Gastrocnemius medialis (tissue), 4 donors: ENCODE data around the gene ADGRD1. TPM values are rescaled to one million over a fixed set of nuclear protein-coding genes. Genes with fewer than 3 reads are reported as not detected.

Experiments
- ATAC-seq, 2 donors: fragments of 150-250 bp; one replicate each; pipeline ENCODE4 v1.9.1; 2016
- DNase-seq, 2 donors: peaks; one replicate each; pipeline ENCODE4 v3.0.0-alpha.2; 2019
- H3K27ac ChIP-seq, 4 donors: fragments of 200-600 bp; sonication (generic); 1 replicate in 1 of 4; 2 replicates in 3 of 4; pipeline ENCODE4 v1.5.1; 2016 to 2018; ENCODE audit warnings: mild to moderate bottlenecking in 2 of 4, moderate library complexity in 1 of 4
- H3K27me3 ChIP-seq, 3 donors: fragments of 200-600 bp; sonication (generic) in 2 of 3; 1 replicate in 1 of 3; 2 replicates in 2 of 3; pipeline versions ENCODE4 v1.5.1 to v1.6.0; 2016 to 2019; ENCODE audit warnings: mild to moderate bottlenecking in 1 of 3, moderate library complexity in 1 of 3
- H3K36me3 ChIP-seq, 2 donors: fragments of 200-600 bp; sonication (generic) in 1 of 2; one replicate each; pipeline ENCODE4 v1.5.1; 2017 to 2018
- H3K4me1 ChIP-seq, 2 donors: fragments of 200-600 bp; sonication (generic) in 1 of 2; one replicate each; pipeline ENCODE4 v1.5.1; 2016 to 2017; ENCODE audit warnings: mild to moderate bottlenecking in 2 of 2
- H3K4me3 ChIP-seq, 4 donors: fragments of 200-600 bp; sonication (generic) in 3 of 4; 1 replicate in 1 of 4; 2 replicates in 3 of 4; pipeline ENCODE4 v1.5.1; 2016 to 2019; ENCODE audit warnings: mild to moderate bottlenecking in 2 of 4
- H3K9me3 ChIP-seq, 3 donors: fragments of 200-600 bp; sonication (generic) in 2 of 3; 1 replicate in 1 of 3; 2 replicates in 2 of 3; pipeline ENCODE4 v1.5.1; 2016 to 2019
- CTCF ChIP-seq, 5 experiments: fragments of 450-650 bp in 3 of 5; fragments of 200-600 bp in 2 of 5; sonication (generic) in 2 of 5; IDR thresholded peaks in 4 of 5; conservative IDR thresholded peaks in 1 of 5; 1 replicate in 4 of 5; 2 replicates in 1 of 5; pipeline ENCODE4 v1.5.1; 2016 to 2019; ENCODE audit warnings: antibody characterized with exemption in 5 of 5, mild to moderate bottlenecking in 3 of 5, moderate library complexity in 3 of 5
- POLR2A ChIP-seq, 2 donors: fragments of 450-650 bp; IDR thresholded peaks; one replicate each; pipeline ENCODE4 v1.6.1; 2017; ENCODE audit warnings: antibody characterized with exemption in 2 of 2, mild to moderate bottlenecking in 2 of 2, moderate library complexity in 2 of 2
- in situ Hi-C, 4 donors: fragments of 200-750 bp; cut with MboI; loops; one replicate each; pipeline versions ENCODE4 v1.15.0 to v1.8.0; 2017; ENCODE audit warnings: low sequenced_read_pairs in 4 of 4
- intact Hi-C: fragments of 100-400 bp; cut with DNase I; formaldehyde crosslinking; loops from one replicate; pipeline ENCODE4 v1.15.1; 2023; ENCODE audit warnings: low total_unique reads
- total RNA-seq, 4 donors: library from RNA; depleted of rRNA; stranded (reverse); fragments of >200 nt; gene quantifications; one replicate each; pipeline versions ENCODE4 v1.1.0 to v1.2.3, GENCODE V29; 2016

The ADGRD1 gene
- total RNA-seq, 4 donors from 2014 or later: 5.3 to 9.6 (median 8.2) TPM

- TF ChIP-seq CTCF (IDR thresholded peaks at IDR 0.05 in 4 of 5, conservative IDR thresholded peaks at IDR 0.05 in 1 of 5) (no peak), POLR2A (IDR thresholded peaks at IDR 0.05) (no peak)
- in situ Hi-C loops: no loop called here
Measured at GRCh38 chr12:131041968-131042833, 88.5 kb downstream of the ADGRD1 start.

GRCh38 chr12:131042834-131043245 is 89.1 kb downstream of the ADGRD1 start:
- no peaks in the 10 kb centered on the region for H3K9me3 ChIP-seq
- H3K27me3 ChIP-seq: no peaks in the 10 kb centered on the region
- ATAC-seq (no peak), DNase-seq (no peak)
- peaks cover 1 to 3% of the 10 kb centered on the region in 2 donors for H3K4me1 ChIP-seq
- intact Hi-C loops: no loop called here
- H3K27ac ChIP-seq: no peak overlapping the region
- in situ Hi-C loops: no loop called here
- TF ChIP-seq CTCF (IDR thresholded peaks at IDR 0.05 in 4 of 5, conservative IDR thresholded peaks at IDR 0.05 in 1 of 5): no peak
- no peak for TF ChIP-seq POLR2A (IDR thresholded peaks at IDR 0.05)
- H3K4me3 ChIP-seq: no peak overlapping the region
- H3K36me3 ChIP-seq: no peaks in the 10 kb centered on the region

More at GRCh38 chr12:131041968-131042833, 88.5 kb downstream of the ADGRD1 start:
- H3K4me1 ChIP-seq: no peaks in the 10 kb centered on the region
- no peaks in the 10 kb centered on the region for H3K36me3 ChIP-seq
- H3K27me3 ChIP-seq: no peaks in the 10 kb centered on the region
- no peak for ATAC-seq
- H3K4me3 ChIP-seq: no peak overlapping the region
- no peak overlapping the region for H3K27ac ChIP-seq
- H3K9me3 ChIP-seq: no peaks in the 10 kb centered on the region
- intact Hi-C loops: no loop called here
- no peak for DNase-seq

GRCh38 chr12:131043401-131043871 is 89.7 kb downstream of the ADGRD1 start:
- no peak for ATAC-seq

GRCh38 chr12:131044136-131044535 is 90.4 kb downstream of the ADGRD1 start:
- H3K4me3 ChIP-seq: no peak overlapping the region
- no peaks in the 10 kb centered on the region for H3K9me3 ChIP-seq
- ATAC-seq: no peak
- no peaks in the 10 kb centered on the region for H3K27me3 ChIP-seq
- no peak for TF ChIP-seq POLR2A (IDR thresholded peaks at IDR 0.05)
- TF ChIP-seq CTCF (IDR thresholded peaks at IDR 0.05 in 4 of 5, conservative IDR thresholded peaks at IDR 0.05 in 1 of 5): no peak
- no peaks in the 10 kb centered on the region for H3K36me3 ChIP-seq
- in situ Hi-C loops: no loop called here
- H3K27ac ChIP-seq: no peak overlapping the region
- DNase-seq: no peak
- intact Hi-C loops: no loop called here
- H3K4me1 ChIP-seq: peaks cover 3 to 5% of the 10 kb centered on the region in 2 donors

More at GRCh38 chr12:131043401-131043871, 89.7 kb downstream of the ADGRD1 start:
- DNase-seq: no peak
- Histone ChIP-seq H3K9me3 (no peaks in the 10 kb centered on the region), H3K27ac (no peak overlapping the region), H3K27me3 (no peaks in the 10 kb centered on the region), H3K4me1 (peaks cover 3 to 5% of the 10 kb centered on the region in 2 donors), H3K4me3 (no peak overlapping the region), H3K36me3 (no peaks in the 10 kb centered on the region)
- intact Hi-C loops (no loop called here), in situ Hi-C loops (no loop called here)
- TF ChIP-seq CTCF (IDR thresholded peaks at IDR 0.05 in 4 of 5, conservative IDR thresholded peaks at IDR 0.05 in 1 of 5) (no peak), POLR2A (IDR thresholded peaks at IDR 0.05) (no peak)
